Body of pancreas (tissue), 4 donors: ENCODE data around the gene KCNQ5. TPM values are rescaled to one million over a fixed set of nuclear protein-coding genes. Genes with fewer than 3 reads are reported as not detected.

Experiments used
- ATAC-seq: fragments of 150-250 bp; one replicate; pipeline ENCODE4 v1.9.1; 2016
- DNase-seq, 4 donors: peaks; one replicate each; pipeline ENCODE4 v3.0.0-alpha.2; 2019
- H3K27ac ChIP-seq, 4 donors: fragments of 200-600 bp; sonication (generic); 1 replicate in 3 of 4; 2 replicates in 1 of 4; pipeline versions ENCODE4 v1.5.1 to v1.6.1; 2016 to 2019; ENCODE audit warnings: mild to moderate bottlenecking in 1 of 4, mixed read lengths in 1 of 4, moderate library complexity in 1 of 4
- H3K27me3 ChIP-seq, 2 donors: fragments of 200-600 bp; sonication (generic); one replicate each; pipeline ENCODE4 v1.6.0; 2016; ENCODE audit warnings: mild to moderate bottlenecking in 1 of 2
- H3K36me3 ChIP-seq, 2 donors: fragments of 200-600 bp; sonication (generic); replicated peaks in 1 of 2; 2 replicates each; pipeline ENCODE4 v1.5.1; 2016; ENCODE audit warnings: low read depth in 2 of 2; ENCODE audit not compliant: insufficient read depth in 1 of 2
- H3K4me1 ChIP-seq: fragments of 200-600 bp; sonication (generic); one replicate; pipeline ENCODE4 v1.6.0; 2016
- H3K4me3 ChIP-seq, 2 donors: fragments of 200-600 bp; sonication (generic); 1 replicate in 1 of 2; 2 replicates in 1 of 2; pipeline ENCODE4 v1.5.1; 2016 to 2019
- H3K9me3 ChIP-seq, 3 donors: fragments of 200-600 bp; sonication (generic); 1 replicate in 2 of 3; 2 replicates in 1 of 3; pipeline ENCODE4 v1.5.1; 2016
- POLR2A ChIP-seq, 3 donors: fragments of 450-650 bp; IDR thresholded peaks; one replicate each; pipeline ENCODE4 v1.6.1; 2016; ENCODE audit warnings: antibody characterized with exemption in 3 of 3, mild to moderate bottlenecking in 2 of 3
- WGBS, 2 donors: methylation state at CpG; one replicate each; pipeline ENCODE4 v1.1.5; 2017; 5-methylcytosine and 5-hydroxymethylcytosine counted together
- intact Hi-C: fragments of 100-400 bp; cut with DNase I; formaldehyde crosslinking; loops from one replicate; pipeline ENCODE4 v1.15.1; 2023
- total RNA-seq, 2 donors: library from RNA; depleted of rRNA; stranded (reverse); fragments of >200 nt; gene quantifications; one replicate each; pipeline ENCODE4 v1.1.0, GENCODE V29; 2016
- TF ChIP-seq, protein P1 (sequence below), 7 experiments: fragments of 450-650 bp in 4 of 7; fragments of 200-600 bp in 3 of 7; sonication (generic) in 3 of 7; IDR thresholded peaks; one replicate each; pipeline ENCODE4 v1.5.1; 2016 to 2019; ENCODE audit warnings: antibody characterized with exemption in 7 of 7

KCNQ5 gene
- total RNA-seq, 2 donors from 2014 or later: 1.0 to 1.6 TPM

DNA sequence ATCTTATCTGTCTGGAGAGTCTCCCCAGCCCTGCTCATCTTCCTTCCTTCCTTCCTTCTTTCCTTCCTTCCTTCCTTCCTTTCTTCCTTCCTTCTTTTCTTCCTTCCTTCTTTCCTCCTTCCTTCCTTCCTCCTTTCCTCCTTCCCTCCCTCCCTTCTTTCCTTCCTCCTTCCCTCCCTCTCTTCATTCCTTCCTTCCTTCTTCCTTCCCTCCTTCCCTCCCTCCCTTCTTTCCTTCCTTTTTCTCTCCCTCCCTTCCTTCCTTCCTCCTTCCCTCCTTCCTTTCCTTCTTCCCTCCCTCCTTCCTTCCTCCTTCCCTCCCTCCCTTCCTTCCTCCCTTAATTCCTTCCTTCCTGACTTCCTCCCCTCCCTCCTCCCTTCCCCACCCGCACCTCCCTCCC lies 319.4 kb downstream of the KCNQ5 start:
- Histone ChIP-seq H3K4me1 (peaks cover 8% of the 10 kb centered on the region), H3K27me3 (no peaks in the 10 kb centered on the region), H3K4me3 (no peak overlapping the region), H3K27ac (no peak overlapping the region), H3K36me3 (no peaks in the 10 kb centered on the region), H3K9me3 (no peaks in the 10 kb centered on the region)
- TF ChIP-seq, protein P1, sequence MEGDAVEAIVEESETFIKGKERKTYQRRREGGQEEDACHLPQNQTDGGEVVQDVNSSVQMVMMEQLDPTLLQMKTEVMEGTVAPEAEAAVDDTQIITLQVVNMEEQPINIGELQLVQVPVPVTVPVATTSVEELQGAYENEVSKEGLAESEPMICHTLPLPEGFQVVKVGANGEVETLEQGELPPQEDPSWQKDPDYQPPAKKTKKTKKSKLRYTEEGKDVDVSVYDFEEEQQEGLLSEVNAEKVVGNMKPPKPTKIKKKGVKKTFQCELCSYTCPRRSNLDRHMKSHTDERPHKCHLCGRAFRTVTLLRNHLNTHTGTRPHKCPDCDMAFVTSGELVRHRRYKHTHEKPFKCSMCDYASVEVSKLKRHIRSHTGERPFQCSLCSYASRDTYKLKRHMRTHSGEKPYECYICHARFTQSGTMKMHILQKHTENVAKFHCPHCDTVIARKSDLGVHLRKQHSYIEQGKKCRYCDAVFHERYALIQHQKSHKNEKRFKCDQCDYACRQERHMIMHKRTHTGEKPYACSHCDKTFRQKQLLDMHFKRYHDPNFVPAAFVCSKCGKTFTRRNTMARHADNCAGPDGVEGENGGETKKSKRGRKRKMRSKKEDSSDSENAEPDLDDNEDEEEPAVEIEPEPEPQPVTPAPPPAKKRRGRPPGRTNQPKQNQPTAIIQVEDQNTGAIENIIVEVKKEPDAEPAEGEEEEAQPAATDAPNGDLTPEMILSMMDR (IDR thresholded peaks at IDR 0.05): no peak
- TF ChIP-seq POLR2A (IDR thresholded peaks at IDR 0.05): no peak
- ATAC-seq: no peak
- DNase-seq: no peak
- 50 to 100% methylated on average over 1 of the region's 1 CpG for WGBS, 2 donors
- intact Hi-C loops: no loop called here

DNA sequence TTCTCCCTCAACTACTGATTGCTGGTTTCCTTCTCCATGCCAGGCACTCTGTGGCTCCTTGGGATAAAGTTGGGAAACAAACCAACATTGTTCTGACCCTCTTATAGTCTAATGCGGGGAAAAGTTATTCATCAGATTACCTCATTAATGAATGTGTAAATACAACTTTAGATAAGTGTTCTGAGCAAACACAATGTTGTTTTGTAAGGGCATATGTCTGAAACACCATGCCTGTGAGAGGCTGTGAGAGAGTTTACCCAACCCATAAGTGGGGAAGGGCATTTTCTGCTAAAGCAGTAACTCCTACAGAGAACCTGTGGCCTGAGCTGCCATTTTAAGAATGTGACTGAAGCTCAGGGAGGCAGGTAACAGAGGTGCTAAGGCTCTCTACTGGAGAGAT lies 319.9 kb downstream of the KCNQ5 start:
- no peaks in the 10 kb centered on the region for H3K36me3 ChIP-seq
- 5 to 26% methylated on average over 1 of the region's 1 CpG for WGBS, 2 donors
- ATAC-seq (no peak), DNase-seq (no peak)
- TF ChIP-seq, protein P1 (IDR thresholded peaks at IDR 0.05): no peak
- no peak for TF ChIP-seq POLR2A (IDR thresholded peaks at IDR 0.05)
- H3K4me3 ChIP-seq: no peak overlapping the region
- no peaks in the 10 kb centered on the region for H3K9me3 ChIP-seq
- H3K27me3 ChIP-seq: no peaks in the 10 kb centered on the region
- intact Hi-C loops: no loop called here
- H3K27ac ChIP-seq: no peak overlapping the region
- H3K4me1 ChIP-seq: peaks cover 8% of the 10 kb centered on the region

DNA sequence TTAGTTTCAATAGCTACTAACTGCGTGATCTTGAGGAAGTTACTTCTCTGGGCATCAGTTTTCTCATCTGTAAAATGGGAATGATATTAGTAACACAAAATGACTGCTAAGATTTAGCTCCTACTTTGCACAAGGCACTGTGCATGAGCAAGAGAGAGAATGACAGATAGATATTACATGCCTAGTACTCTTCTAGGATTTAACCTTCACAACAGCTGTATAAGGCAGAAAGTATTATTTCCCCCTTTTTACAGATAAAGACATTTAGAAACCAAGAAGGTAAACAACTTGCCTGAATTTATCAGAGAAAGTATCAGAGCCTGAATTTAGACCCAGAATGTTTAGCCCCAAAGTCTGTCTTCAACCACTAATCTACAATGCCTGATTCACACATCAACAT lies 321.8 kb downstream of the KCNQ5 start:
- Histone ChIP-seq H3K27ac (no peak overlapping the region), H3K9me3 (no peaks in the 10 kb centered on the region), H3K4me3 (no peak overlapping the region), H3K27me3 (no peaks in the 10 kb centered on the region), H3K4me1 (peaks cover 8% of the 10 kb centered on the region), H3K36me3 (no peaks in the 10 kb centered on the region)
- no peak for TF ChIP-seq POLR2A (IDR thresholded peaks at IDR 0.05)
- TF ChIP-seq, protein P1 (IDR thresholded peaks at IDR 0.05): no peak
- WGBS, 2 donors: 90 to 96% methylated on average over 1 of the region's 1 CpG
- DNase-seq (no peak), ATAC-seq (no peak)
- intact Hi-C loops: no loop called here

DNA sequence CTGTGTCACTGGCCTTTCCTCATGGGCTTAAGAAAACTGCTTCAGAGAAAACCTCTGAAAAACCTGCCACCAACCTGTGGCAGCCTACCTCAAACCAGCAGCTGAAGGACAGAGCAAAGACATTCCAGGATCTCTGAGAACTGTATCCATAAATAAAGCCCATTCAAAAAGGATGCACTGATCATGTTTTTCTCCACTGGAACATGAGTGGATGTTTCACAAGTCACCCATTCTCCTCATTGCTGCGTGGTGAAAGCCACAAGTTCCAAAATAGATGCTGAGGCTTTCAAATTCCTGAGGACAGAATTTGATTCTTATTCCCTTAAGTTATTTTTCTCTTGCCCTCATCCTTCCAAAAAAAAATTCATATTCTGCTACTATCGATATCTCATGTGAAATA lies 322.8 kb downstream of the KCNQ5 start:
- TF ChIP-seq, protein P1 (IDR thresholded peaks at IDR 0.05): no peak
- no peak for TF ChIP-seq POLR2A (IDR thresholded peaks at IDR 0.05)
- ATAC-seq: no peak
- DNase-seq: no peak
- Histone ChIP-seq H3K4me1 (peaks cover 8% of the 10 kb centered on the region), H3K4me3 (no peak overlapping the region), H3K9me3 (no peaks in the 10 kb centered on the region), H3K27me3 (no peaks in the 10 kb centered on the region), H3K36me3 (no peaks in the 10 kb centered on the region), H3K27ac (no peak overlapping the region)
- 75 to 88% methylated on average over 2 of the region's 2 CpGs for WGBS, 2 donors
- intact Hi-C loops: no loop called here

DNA sequence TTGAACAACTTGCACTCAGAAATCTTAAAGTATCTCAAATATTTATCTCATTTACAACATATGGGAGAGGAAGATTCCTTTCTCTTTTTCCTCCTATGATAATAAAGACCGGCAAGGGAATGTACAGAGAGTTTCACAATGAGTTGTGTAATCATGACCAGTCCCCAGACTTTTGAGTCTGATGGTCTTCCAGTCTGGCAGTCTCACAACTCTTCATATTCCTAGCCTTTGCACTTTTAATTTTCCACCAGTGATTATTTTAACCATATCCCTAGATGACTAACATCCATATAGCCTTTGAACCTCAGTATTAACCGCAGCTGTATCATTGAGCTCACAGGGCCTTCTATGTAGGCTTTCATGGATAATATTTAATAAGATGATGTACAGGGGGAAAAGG lies 324.9 kb downstream of the KCNQ5 start:
- no peak for DNase-seq
- no peak overlapping the region for H3K4me3 ChIP-seq
- no peak for ATAC-seq
- 84 to 85% methylated on average over 2 of the region's 2 CpGs for WGBS, 2 donors
- TF ChIP-seq, protein P1 (IDR thresholded peaks at IDR 0.05): no peak
- no peak for TF ChIP-seq POLR2A (IDR thresholded peaks at IDR 0.05)
- H3K9me3 ChIP-seq: no peaks in the 10 kb centered on the region
- H3K36me3 ChIP-seq: no peaks in the 10 kb centered on the region
- intact Hi-C loops: no loop called here
- H3K27me3 ChIP-seq: no peaks in the 10 kb centered on the region
- H3K27ac ChIP-seq: no peak overlapping the region
- peaks cover 6% of the 10 kb centered on the region for H3K4me1 ChIP-seq
